Hippocampal formation (tissue), 2 donors: ENCODE results near the gene DIP2C.
A peak's percentile ranks its signal among the peaks of the same experiment; 100 is the strongest.
"Not testable (repeated sequence)": the region's sequence is repeated elsewhere in the genome, so short reads cannot be mapped to it uniquely, and the experiment has no call there.

Experiments used
- DNase-seq, 2 donors: peaks; one replicate each; lab custom pipeline; 2025; lab: John Stamatoyannopoulos, UW

The DIP2C gene

GRCh38 chr10:659688-660141 is 29.8 kb downstream of the DIP2C start:
- DNase-seq, result no peak

- DNase-seq, result not testable (repeated sequence)
Observed at GRCh38 chr10:657816-658350, 31.6 kb downstream of the DIP2C start.

- no peak for DNase-seq
Observed at GRCh38 chr10:656883-657282, 32.6 kb downstream of the DIP2C start.

- peak; percentile 44 to 49 for DNase-seq
Observed at GRCh38 chr10:655184-655583, 34.3 kb downstream of the DIP2C start.

GRCh38 chr10:654647-654996 is 34.8 kb downstream of the DIP2C start:
- DNase-seq, result no peak

GRCh38 chr10:653991-654646 is 35.3 kb downstream of the DIP2C start:
- DNase-seq, result no peak

GRCh38 chr10:652832-653459 is 36.5 kb downstream of the DIP2C start:
- DNase-seq, result not testable (repeated sequence)

- DNase-seq, result no peak
Observed at GRCh38 chr10:652233-652632, 37.2 kb downstream of the DIP2C start.

GRCh38 chr10:651692-652091 is 37.8 kb downstream of the DIP2C start:
- DNase-seq, result no peak

GRCh38 chr10:650886-651615 is 38.4 kb downstream of the DIP2C start:
- no peak for DNase-seq

GRCh38 chr10:650441-650851 is 39.0 kb downstream of the DIP2C start:
- DNase-seq, result no peak

GRCh38 chr10:649798-650440 is 39.5 kb downstream of the DIP2C start:
- no peak for DNase-seq

GRCh38 chr10:649445-649797 is 40.0 kb downstream of the DIP2C start:
- no peak for DNase-seq

- DNase-seq, result not testable (repeated sequence)
Observed at GRCh38 chr10:647019-647418, 42.4 kb downstream of the DIP2C start.

GRCh38 chr10:646118-646524 is 43.3 kb downstream of the DIP2C start:
- DNase-seq, result no peak

- DNase-seq, result no peak
Observed at GRCh38 chr10:644943-645334, 44.5 kb downstream of the DIP2C start.

GRCh38 chr10:644076-644942 is 45.2 kb downstream of the DIP2C start:
- no peak for DNase-seq

- DNase-seq, result no peak
Observed at GRCh38 chr10:642186-642890, 47.1 kb downstream of the DIP2C start.

- DNase-seq, result no peak
Observed at GRCh38 chr10:641149-642010, 48.1 kb downstream of the DIP2C start.

GRCh38 chr10:640673-641045 is 48.8 kb downstream of the DIP2C start:
- no peak for DNase-seq
